SHP77 (cell line): ENCODE measurements around the gene EPB41L4B.

Experiments
- DNase-seq, 2 experiments: peaks; one replicate each; lab custom pipeline; 2025; lab: John Stamatoyannopoulos, UW

The EPB41L4B gene

GRCh38 chr9:109199676-109200075 lies 121.2 kb downstream of the EPB41L4B start:
- DNase-seq, result no peak

- no peak for DNase-seq
Observed at GRCh38 chr9:109198736-109199382, 122.0 kb downstream of the EPB41L4B start.

GRCh38 chr9:109193974-109194556 lies 126.8 kb downstream of the EPB41L4B start:
- no peak for DNase-seq

- DNase-seq, result peak; percentile 29 to 62
Observed at GRCh38 chr9:109192732-109193361, 128.0 kb downstream of the EPB41L4B start.

GRCh38 chr9:109191746-109192145 lies 129.1 kb downstream of the EPB41L4B start:
- DNase-seq, result no peak

- no peak for DNase-seq
Observed at GRCh38 chr9:109190151-109190550, 130.7 kb downstream of the EPB41L4B start.

GRCh38 chr9:109186857-109187520 lies 133.9 kb downstream of the EPB41L4B start:
- DNase-seq, result no peak

- DNase-seq, result peak; percentile 55
Observed at GRCh38 chr9:109182940-109183798, 137.7 kb downstream of the EPB41L4B start.

GRCh38 chr9:109182550-109182939 lies 138.3 kb downstream of the EPB41L4B start:
- no peak for DNase-seq

- DNase-seq, result no peak
Observed at GRCh38 chr9:109181284-109181683, 139.6 kb downstream of the EPB41L4B start.

GRCh38 chr9:109179801-109180523 lies 140.9 kb downstream of the EPB41L4B start:
- no peak for DNase-seq

- DNase-seq, result no peak
Observed at GRCh38 chr9:109176963-109177362, 143.9 kb downstream of the EPB41L4B start.

- DNase-seq, result no peak
Observed at GRCh38 chr9:109176386-109176785, 144.5 kb downstream of the EPB41L4B start.

GRCh38 chr9:109172935-109173334 lies 147.9 kb downstream of the EPB41L4B start:
- no peak for DNase-seq

- DNase-seq, result no peak
Observed at GRCh38 chr9:109171926-109172325, 148.9 kb downstream of the EPB41L4B start.

GRCh38 chr9:109168170-109168569 lies 152.7 kb downstream of the EPB41L4B start:
- no peak for DNase-seq

- DNase-seq, result no peak
Observed at GRCh38 chr9:109167716-109168115, 153.1 kb downstream of the EPB41L4B start.

GRCh38 chr9:109166771-109167601 lies 153.9 kb downstream of the EPB41L4B start, which contains the start of gene FRRS1L:
FRRS1L (minus strand) TSS chr9:109167249; CDS start chr9:109167138, 111 bp downstream.
- DNase-seq, result no peak

- no peak for DNase-seq
Observed at GRCh38 chr9:109166171-109166770, 154.6 kb downstream of the EPB41L4B start.

GRCh38 chr9:109164042-109164441 lies 156.8 kb downstream of the EPB41L4B start:
- no peak for DNase-seq
